Pancreas (tissue), 10 donors: ENCODE data around the gene BACH2. TPM values are rescaled to one million over a fixed set of nuclear protein-coding genes. Genes with fewer than 3 reads are reported as not detected.

Experiments used
- ATAC-seq, 4 donors: fragments of 200-7000 bp; cut with Tn5 transposase; one replicate each; pipeline versions ENCODE4 v1.8.0 to v1.9.1; 2020; ENCODE audit warnings: mild to moderate bottlenecking in 4 of 4, moderate library complexity in 4 of 4
- DNase-seq, 6 donors: peaks; one replicate each; pipeline ENCODE4 v3.0.0-alpha.2; 2020
- FAIRE-seq: peaks from 2 replicates; lab custom pipeline; 2012; peaks lifted over from hg19 to GRCh38; lab: Jason Lieb, UNC
- H3K27ac ChIP-seq, 4 donors: fragments of 200-600 bp; sonication (generic); 1 replicate in 3 of 4; 2 replicates in 1 of 4; pipeline versions ENCODE4 v1.5.0 to v1.8.0; 2020
- H3K27me3 ChIP-seq, 4 donors: fragments of 200-600 bp; one replicate each; pipeline ENCODE4 v1.8.0; 2021
- H3K36me3 ChIP-seq, 3 donors: fragments of 200-600 bp; sonication (generic) in 1 of 3; one replicate each; pipeline versions ENCODE4 v1.5.0 to v1.8.0; 2020 to 2021
- H3K4me1 ChIP-seq, 3 donors: fragments of 200-600 bp; one replicate each; pipeline ENCODE4 v1.8.0; 2021
- H3K4me3 ChIP-seq, 4 donors: fragments of 200-600 bp; sonication (generic) in 2 of 4; one replicate each; pipeline versions ENCODE4 v1.5.0 to v1.8.0; 2020 to 2021
- H3K9me3 ChIP-seq, 4 donors: fragments of 200-600 bp; one replicate each; pipeline ENCODE4 v1.8.0; 2021
- CTCF ChIP-seq, 4 donors: fragments of 200-600 bp; sonication (generic) in 3 of 4; IDR thresholded peaks; one replicate each; pipeline versions ENCODE4 v1.5.0 to v1.8.0; 2021; ENCODE audit warnings: antibody characterized with exemption in 4 of 4
- WGBS, 2 donors: extraction: QIAGEN DNeasy Blood & Tissue Kit; methylation state at CpG; one replicate each; pipeline ENCODE4 v1.1.7; 2013; 5-methylcytosine and 5-hydroxymethylcytosine counted together
- intact Hi-C, 3 donors: fragments of 100-400 bp; cut with DNase I; formaldehyde crosslinking; loops; one replicate each; pipeline versions ENCODE4 v1.11.1 to v1.14.2; 2022
- polyA plus RNA-seq, 2 donors: library from polyadenylated mRNA; stranded (reverse); fragments of 200-250 nt; gene quantifications; one replicate each; pipeline ENCODE4 v1.2.3, GENCODE V29; 2013
- total RNA-seq, 6 donors: library from RNA; stranded (reverse); fragmentation: NEBNext Ultra II Directional in 4 of 6; extraction: Animal tissue kit (Norgen Biotek cat#: 25700) in 4 of 6; gene quantifications; one replicate each; pipeline versions ENCODE4 v1.2.1 to v1.2.4, GENCODE V29; 2021 to 2023
- donor health status: healthy with polysubstance abuse.
- donor health status: DM: no; HTN: no; CAD: no; lungs with moderate emphysema.
- donor health status: DM: no; HTN: no; CAD: no.
- donor health status: control.
- donor health status: control.
- donor health status: Bipolar disorder and iron deficiency.
- donor health status: DM: yes; HTN: yes; CAD: no.
- donor health status: DM: no; HTN: no; CAD: no.
- donor health status: DM: no; HTN: no; CAD: no.
- donor health status: DM: yes; HTN: yes; CAD: no.

BACH2 gene
- total and polyA plus RNA-seq, 8 donors = 0.61 to 8.0 (median 4.9) TPM

GRCh38 chr6:90303039-90303438 lies 6.4 kb upstream of the BACH2 start:
- FAIRE-seq (no peak), ATAC-seq (no peak), DNase-seq (no peak)
- Histone ChIP-seq H3K9me3 (no peaks in the 10 kb centered on the region), H3K27ac (no peak overlapping the region), H3K36me3 (no peaks in the 10 kb centered on the region), H3K4me3 (no peak overlapping the region), H3K4me1 (no peaks in the 10 kb centered on the region), H3K27me3 (no peaks in the 10 kb centered on the region)
- no peak for TF ChIP-seq CTCF (IDR thresholded peaks at IDR 0.05)
- 65 to 68% methylated on average over 2 of the region's 2 CpGs for WGBS, 2 donors
- intact Hi-C loops = loop anchor here in 1 of 3 donors (10.0 kb wide), 1 partner anchor 338 kb away; no protein-coding TSS in a partner anchor

- intact Hi-C loops = loop anchor here in 1 of 3 donors (10.0 kb wide), 1 partner anchor 338 kb away; no protein-coding TSS in a partner anchor
- WGBS, 2 donors = 76 to 94% methylated on average over 2 of the region's 2 CpGs
- H3K27ac ChIP-seq = no peak overlapping the region
- ATAC-seq (no peak), DNase-seq (no peak), FAIRE-seq (no peak)
- TF ChIP-seq CTCF (IDR thresholded peaks at IDR 0.05) = no peak
- H3K4me3 ChIP-seq = no peak overlapping the region
- no peaks in the 10 kb centered on the region for H3K4me1 ChIP-seq
- no peaks in the 10 kb centered on the region for H3K9me3 ChIP-seq
- H3K27me3 ChIP-seq = no peaks in the 10 kb centered on the region
- H3K36me3 ChIP-seq = no peaks in the 10 kb centered on the region
These were observed 5.7 kb upstream of the BACH2 start for GRCh38 chr6:90302320-90302719.

GRCh38 chr6:90301816-90302215 lies 5.2 kb upstream of the BACH2 start:
- FAIRE-seq (no peak), ATAC-seq (no peak), DNase-seq (no peak)
- no peaks in the 10 kb centered on the region for H3K4me1 ChIP-seq
- no peaks in the 10 kb centered on the region for H3K27me3 ChIP-seq
- H3K27ac ChIP-seq = no peak overlapping the region
- intact Hi-C loops = loop anchor here in 1 of 3 donors (10.0 kb wide), 1 partner anchor 337 kb away; no protein-coding TSS in a partner anchor
- no peaks in the 10 kb centered on the region for H3K36me3 ChIP-seq
- WGBS, 2 donors = 41 to 60% methylated on average over 1 of the region's 1 CpG
- no peak overlapping the region for H3K4me3 ChIP-seq
- no peak for TF ChIP-seq CTCF (IDR thresholded peaks at IDR 0.05)
- H3K9me3 ChIP-seq = no peaks in the 10 kb centered on the region

- intact Hi-C loops = no loop called here
- no peak for ATAC-seq
- Histone ChIP-seq H3K27ac (no peak overlapping the region), H3K4me1 (peaks cover 4 to 8% (median 5%) of the 10 kb centered on the region in 3 donors), H3K4me3 (no peak overlapping the region), H3K9me3 (no peaks in the 10 kb centered on the region), H3K36me3 (no peaks in the 10 kb centered on the region), H3K27me3 (no peaks in the 10 kb centered on the region)
- WGBS, 2 donors = 77 to 79% methylated on average over 7 of the region's 7 CpGs
- DNase-seq = no peak
- TF ChIP-seq CTCF (IDR thresholded peaks at IDR 0.05) = no peak
- FAIRE-seq = no peak
These were observed 1.9 kb upstream of the BACH2 start for GRCh38 chr6:90298459-90299053.

DNA sequence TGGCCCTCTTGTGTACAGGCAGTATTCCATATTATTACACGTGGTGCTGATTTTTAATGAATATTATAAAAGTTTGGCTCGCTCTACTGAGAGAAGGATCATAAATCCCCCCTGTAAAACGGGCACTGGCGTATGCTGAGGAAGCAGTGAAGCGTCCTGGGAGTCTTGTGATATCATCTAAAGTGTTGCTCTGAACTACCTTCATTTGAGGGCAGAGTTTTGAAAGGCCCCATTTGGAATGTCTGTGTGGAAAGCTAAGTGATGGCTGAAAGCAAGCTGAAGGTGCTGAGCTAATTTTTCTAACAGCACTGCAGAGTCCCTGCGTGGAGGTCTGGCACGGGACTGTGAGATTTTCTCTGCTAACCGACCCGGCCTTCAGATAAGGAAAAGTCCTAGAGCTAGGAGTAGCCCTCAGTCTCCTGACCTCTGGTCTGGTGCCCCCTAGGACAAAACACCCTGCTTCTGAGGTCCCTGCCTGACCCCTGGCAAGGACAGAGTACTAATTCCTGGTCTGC lies 1.3 kb upstream of the BACH2 start:
- Histone ChIP-seq H3K4me1 (peaks cover 4 to 8% (median 6%) of the 10 kb centered on the region in 3 donors), H3K27ac (peak overlapping the region in 1 of 4 donors; percentile 78), H3K27me3 (no peaks in the 10 kb centered on the region), H3K4me3 (no peak overlapping the region), H3K9me3 (no peaks in the 10 kb centered on the region), H3K36me3 (no peaks in the 10 kb centered on the region)
- intact Hi-C loops = no loop called here
- ATAC-seq = no peak
- no peak for DNase-seq
- 66 to 81% methylated on average over 9 of the region's 9 CpGs for WGBS, 2 donors
- FAIRE-seq = no peak
- no peak for TF ChIP-seq CTCF (IDR thresholded peaks at IDR 0.05)
